Eye (tissue), 1 donor: Measurements from ENCODE around the gene DCHS2.

Source experiments
- DNase-seq: peaks from one replicate; pipeline ENCODE4 v3.0.0-alpha.2; 2015

The DCHS2 gene

DNA sequence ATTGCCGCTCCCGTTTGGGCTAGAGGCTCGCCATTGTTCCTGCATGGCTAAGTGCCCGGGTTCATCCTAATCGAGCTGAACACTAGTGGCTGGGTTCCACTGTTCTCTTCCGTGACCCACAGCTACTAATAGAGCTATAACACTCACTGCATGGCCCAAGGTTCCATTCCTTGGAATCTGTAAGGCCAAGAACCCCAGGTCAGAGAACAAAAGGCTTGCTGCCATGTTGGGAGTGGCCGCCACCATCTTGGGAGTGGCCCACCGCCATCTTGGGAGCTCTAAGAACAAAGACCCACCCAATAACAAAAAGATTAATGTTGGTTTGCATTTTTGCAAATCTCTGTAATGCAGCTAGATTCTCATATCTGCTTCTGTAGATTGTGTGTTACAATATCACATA, 299.0 kb downstream of the DCHS2 start:
- no peak for DNase-seq

DNA sequence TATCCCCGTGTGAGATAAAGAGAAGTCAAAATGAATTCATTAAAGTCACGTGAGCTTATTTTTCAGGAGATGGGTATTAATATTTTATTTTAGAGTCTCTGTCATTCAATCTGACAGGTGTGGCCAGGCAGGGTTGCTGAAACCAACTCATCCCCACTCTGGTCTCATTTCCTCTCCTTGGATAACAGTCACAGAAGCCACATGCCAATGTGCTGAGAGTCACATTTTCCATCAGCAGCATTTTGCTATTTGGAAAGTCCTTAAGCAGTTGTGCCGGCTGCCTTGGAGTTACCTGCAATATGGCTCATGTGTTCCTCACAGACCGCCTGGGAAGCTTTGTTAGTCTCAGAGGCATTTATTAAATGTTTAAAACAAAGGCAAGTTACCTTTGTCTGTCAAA, 302.3 kb downstream of the DCHS2 start:
- DNase-seq, result peak; percentile 14

DNA sequence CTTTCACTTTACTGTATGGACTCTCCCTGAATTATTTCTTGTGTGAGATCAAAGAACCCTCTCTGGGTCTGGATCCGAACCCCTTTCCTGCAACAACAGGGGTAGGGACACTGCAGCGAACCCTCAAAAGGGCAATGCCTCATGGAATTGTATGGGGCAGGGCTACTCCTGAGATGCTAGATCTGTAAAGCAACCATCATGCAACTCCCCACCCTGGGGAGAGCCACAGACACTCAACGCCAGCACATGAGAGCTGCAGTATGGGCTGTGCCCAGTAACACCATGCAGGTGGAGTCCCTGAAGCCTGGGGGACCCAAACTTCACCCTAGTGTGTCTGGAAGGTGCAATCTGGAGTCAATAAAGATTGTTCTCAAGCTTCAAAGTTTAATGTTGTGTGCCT, 304.7 kb downstream of the DCHS2 start:
- DNase-seq, result no peak

DNA sequence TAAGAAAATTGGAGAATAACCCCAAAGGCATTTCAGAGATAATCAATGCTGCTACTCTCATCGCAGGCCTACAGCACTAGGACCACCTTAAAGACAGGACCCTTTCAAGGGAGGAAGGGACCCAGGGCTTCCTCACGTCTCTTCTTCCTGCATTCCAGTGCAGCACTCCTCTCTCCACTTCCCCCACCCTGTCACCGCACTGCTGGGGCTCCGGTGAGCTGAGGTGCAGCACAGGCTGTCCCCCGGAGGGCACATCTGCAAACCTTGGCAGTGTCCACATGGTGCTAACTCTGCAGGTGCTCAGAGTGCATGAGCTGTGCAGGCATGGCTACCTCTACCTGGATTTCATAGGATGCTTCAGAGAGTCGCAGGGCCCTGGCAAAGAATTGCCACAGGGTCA, 305.6 kb downstream of the DCHS2 start:
- no peak for DNase-seq

DNA sequence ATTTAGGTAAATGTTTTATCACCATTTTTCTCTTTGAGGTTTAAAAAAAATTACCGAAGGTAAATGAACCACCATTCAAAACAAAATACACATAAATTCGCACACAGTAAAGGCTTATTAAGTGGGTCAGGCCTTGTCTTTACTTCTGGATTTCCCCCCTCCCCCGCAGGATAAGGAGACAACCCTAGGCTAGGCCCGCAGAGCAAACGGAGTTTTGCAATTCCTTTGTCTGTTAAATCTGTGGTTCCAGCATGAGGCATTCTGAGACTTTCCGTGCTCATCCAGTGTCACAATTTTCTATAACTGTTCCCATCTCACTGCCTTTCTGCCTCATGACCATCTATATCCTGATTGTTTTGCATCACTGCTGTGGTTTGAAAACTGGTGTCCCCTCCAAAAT, 307.4 kb downstream of the DCHS2 start:
- no peak for DNase-seq

DNA sequence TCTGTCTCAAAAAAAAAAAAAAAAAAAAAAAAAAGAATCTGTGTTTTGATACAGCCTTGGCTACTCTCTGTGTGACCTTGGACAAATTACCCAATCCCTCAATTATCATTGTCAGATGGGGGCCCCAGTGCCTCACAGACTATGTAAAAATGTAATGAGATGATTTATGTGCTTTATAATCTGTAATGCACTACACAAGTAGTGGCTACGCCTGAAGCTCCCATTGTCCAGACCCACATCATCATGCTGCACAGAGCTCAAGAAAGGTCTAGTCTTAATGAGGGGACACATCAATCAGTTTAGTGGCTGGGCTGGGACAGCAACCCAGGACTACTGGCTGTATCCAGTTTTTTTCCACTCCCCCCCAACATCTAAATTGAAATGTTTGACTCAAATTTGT, 308.3 kb downstream of the DCHS2 start:
- DNase-seq, result no peak
